ENCODE results near the gene GBA2.

The GBA2 gene

DNA sequence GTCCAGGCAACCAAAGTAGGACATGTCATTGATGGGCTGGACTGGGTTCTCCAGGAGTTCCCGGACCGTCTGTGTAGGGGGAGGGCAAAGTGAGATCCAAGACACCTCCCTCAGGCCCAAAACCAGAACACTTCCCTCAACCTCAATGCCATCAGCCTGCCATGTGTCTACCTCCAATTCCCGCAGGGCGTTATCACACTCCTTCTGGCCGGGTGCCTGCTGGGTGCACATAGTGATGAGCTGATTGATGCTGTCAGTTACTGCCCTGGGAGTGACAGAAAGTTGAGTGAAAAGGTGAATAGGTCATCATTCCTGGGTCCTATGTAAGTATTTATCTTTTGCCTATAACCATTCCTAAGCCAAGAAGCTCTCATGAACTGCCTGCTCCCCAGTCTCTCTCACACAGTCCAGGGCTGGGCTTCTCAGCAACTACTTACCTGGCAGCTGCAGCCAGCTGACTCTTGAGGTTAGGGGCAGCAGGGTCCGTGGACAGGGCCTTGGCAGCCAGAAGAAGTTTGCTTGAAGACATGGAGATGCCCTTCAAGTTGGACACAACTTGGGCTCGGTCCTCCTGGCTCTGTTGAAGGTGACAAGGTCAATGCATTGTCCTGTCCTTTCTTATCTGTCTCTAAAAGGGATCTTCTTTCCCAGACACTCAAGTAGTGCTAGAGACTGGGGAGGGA lies 38.1 kb downstream of the GBA2 start:
- H3K9me3 ChIP-seq (ENCODE audit: control extremely low read depth in 1 of 5, control insufficient read depth in 4 of 5, insufficient read depth in 2 of 5, low read depth in 1 of 5, low read length in 4 of 5) = no peaks in the 10 kb centered on the region
- no peak for DNase-seq
- WGBS (ENCODE audit: insufficient coverage) = 98% methylated on average over 4 of the region's 7 CpGs
- no peak overlapping the region for H3K27ac ChIP-seq (ENCODE audit: insufficient read depth in 1 of 2, low read depth in 1 of 2, low read length in 2 of 2, poor library complexity in 1 of 2, severe bottlenecking in 2 of 2)
- ChIA-PET CTCF (interaction anchor here (11.1 to 13.4 kb wide), 2 partner anchors 15 to 18 kb away, joined by 86 to 94 read pairs; partner anchors contain the start of genes CREB3 and TLN1), POLR2A (interaction anchor here (1.1 kb wide), 1 partner anchor 17 kb away, joined by 5 read pairs; no protein-coding TSS in a partner anchor)
- H3K4me1 ChIP-seq (ENCODE audit: control extremely low read depth in 1 of 4, control insufficient read depth in 4 of 4, insufficient read depth in 4 of 4, low read length in 3 of 4) = no peaks in the 10 kb centered on the region
- no peak overlapping the region for H3K4me3 ChIP-seq (ENCODE audit: control insufficient read depth in 1 of 7, extremely low read depth in 1 of 7, insufficient read depth in 4 of 7, low read depth in 2 of 7, low read length in 6 of 7)
- H3K36me3 ChIP-seq (ENCODE audit: control insufficient read depth in 4 of 4, insufficient read depth in 4 of 4, low read length in 3 of 4) = peaks cover 41 to 93% (median 78%) of the 10 kb centered on the region in 4 experiments
- H3K27me3 ChIP-seq (replicated peaks in 2 of 5; ENCODE audit: control insufficient read depth in 4 of 5, insufficient read depth in 5 of 5, low read length in 4 of 5) = no peaks in the 10 kb centered on the region

DNA sequence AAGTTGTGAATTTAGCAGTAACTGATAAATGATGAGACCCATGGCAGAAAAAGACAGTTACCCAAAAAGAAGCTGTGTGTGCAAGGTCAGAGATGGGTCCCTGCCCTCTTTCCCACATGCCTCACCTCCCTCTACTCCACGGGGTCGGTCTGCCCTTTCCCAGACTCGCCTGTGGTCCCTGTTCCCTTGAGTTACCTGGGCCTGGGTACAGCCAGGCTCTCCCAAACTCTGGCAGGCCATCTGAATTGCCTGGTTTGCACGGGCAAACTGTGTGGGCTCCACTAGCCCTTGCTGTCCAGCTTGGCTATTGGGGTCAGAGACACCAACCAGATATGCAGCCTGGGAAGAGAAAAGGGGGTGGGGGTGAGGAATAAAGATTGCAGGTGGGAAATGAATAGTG lies 40.9 kb downstream of the GBA2 start:
- no peaks in the 10 kb centered on the region for H3K27me3 ChIP-seq (replicated peaks in 2 of 5; ENCODE audit: control insufficient read depth in 4 of 5, insufficient read depth in 5 of 5, low read length in 4 of 5)
- H3K4me3 ChIP-seq (ENCODE audit: control insufficient read depth in 1 of 7, extremely low read depth in 1 of 7, insufficient read depth in 4 of 7, low read depth in 2 of 7, low read length in 6 of 7) = no peak overlapping the region
- H3K9me3 ChIP-seq (ENCODE audit: control extremely low read depth in 1 of 5, control insufficient read depth in 4 of 5, insufficient read depth in 2 of 5, low read depth in 1 of 5, low read length in 4 of 5) = no peaks in the 10 kb centered on the region
- no peak for DNase-seq
- ChIA-PET POLR2A (interaction anchor here (0.5 to 0.9 kb wide), 3 partner anchors 9 to 626 kb away, joined by 3 read pairs; no protein-coding TSS in a partner anchor), CTCF (interaction anchor here (1.0 to 5.8 kb wide), 3 partner anchors 11 to 105 kb away, joined by 3 to 37 read pairs (median 23); no protein-coding TSS in a partner anchor)
- WGBS (ENCODE audit: insufficient coverage) = 100% methylated on average over 4 of the region's 4 CpGs
- H3K4me1 ChIP-seq (ENCODE audit: control extremely low read depth in 1 of 4, control insufficient read depth in 4 of 4, insufficient read depth in 4 of 4, low read length in 3 of 4) = no peaks in the 10 kb centered on the region
- H3K36me3 ChIP-seq (ENCODE audit: control insufficient read depth in 4 of 4, insufficient read depth in 4 of 4, low read length in 3 of 4) = peaks cover 37 to 94% (median 86%) of the 10 kb centered on the region in 4 experiments
- no peak overlapping the region for H3K27ac ChIP-seq (ENCODE audit: insufficient read depth in 1 of 2, low read depth in 1 of 2, low read length in 2 of 2, poor library complexity in 1 of 2, severe bottlenecking in 2 of 2)

DNA sequence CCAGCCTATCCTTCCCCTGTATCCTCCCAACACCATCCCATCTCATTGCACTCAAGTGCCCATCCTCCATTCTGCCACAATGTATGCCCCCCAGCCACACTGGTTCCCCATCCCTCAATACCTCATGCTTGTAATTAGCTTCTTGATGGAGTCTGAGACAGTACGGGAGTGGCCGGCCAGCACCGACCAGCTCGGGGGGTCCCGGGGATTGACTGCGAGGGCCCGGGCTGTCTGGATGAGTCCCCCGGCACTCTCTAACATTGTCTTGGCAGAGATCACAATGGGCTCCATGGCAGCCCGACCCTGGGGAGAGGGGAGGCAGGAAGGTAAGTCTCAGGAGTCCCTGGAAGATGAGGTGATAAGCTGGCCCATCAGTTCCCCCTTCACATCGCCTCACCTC lies 42.1 kb downstream of the GBA2 start:
- peaks cover 37 to 93% (median 86%) of the 10 kb centered on the region in 4 experiments for H3K36me3 ChIP-seq (ENCODE audit: control insufficient read depth in 4 of 4, insufficient read depth in 4 of 4, low read length in 3 of 4)
- H3K27ac ChIP-seq (ENCODE audit: insufficient read depth in 1 of 2, low read depth in 1 of 2, low read length in 2 of 2, poor library complexity in 1 of 2, severe bottlenecking in 2 of 2) = no peak overlapping the region
- H3K4me1 ChIP-seq (ENCODE audit: control extremely low read depth in 1 of 4, control insufficient read depth in 4 of 4, insufficient read depth in 4 of 4, low read length in 3 of 4) = no peaks in the 10 kb centered on the region
- no peaks in the 10 kb centered on the region for H3K9me3 ChIP-seq (ENCODE audit: control extremely low read depth in 1 of 5, control insufficient read depth in 4 of 5, insufficient read depth in 2 of 5, low read depth in 1 of 5, low read length in 4 of 5)
- no peaks in the 10 kb centered on the region for H3K27me3 ChIP-seq (replicated peaks in 2 of 5; ENCODE audit: control insufficient read depth in 4 of 5, insufficient read depth in 5 of 5, low read length in 4 of 5)
- 100% methylated on average over 7 of the region's 10 CpGs for WGBS (ENCODE audit: insufficient coverage)
- no peak overlapping the region for H3K4me3 ChIP-seq (ENCODE audit: control insufficient read depth in 1 of 7, extremely low read depth in 1 of 7, insufficient read depth in 4 of 7, low read depth in 2 of 7, low read length in 6 of 7)
- DNase-seq = no peak
- ChIA-PET POLR2A (no interaction called here), CTCF (interaction anchor here (0.8 to 5.8 kb wide), 6 partner anchors 8 to 106 kb away, joined by 3 to 37 read pairs (median 7); no protein-coding TSS in a partner anchor)

DNA sequence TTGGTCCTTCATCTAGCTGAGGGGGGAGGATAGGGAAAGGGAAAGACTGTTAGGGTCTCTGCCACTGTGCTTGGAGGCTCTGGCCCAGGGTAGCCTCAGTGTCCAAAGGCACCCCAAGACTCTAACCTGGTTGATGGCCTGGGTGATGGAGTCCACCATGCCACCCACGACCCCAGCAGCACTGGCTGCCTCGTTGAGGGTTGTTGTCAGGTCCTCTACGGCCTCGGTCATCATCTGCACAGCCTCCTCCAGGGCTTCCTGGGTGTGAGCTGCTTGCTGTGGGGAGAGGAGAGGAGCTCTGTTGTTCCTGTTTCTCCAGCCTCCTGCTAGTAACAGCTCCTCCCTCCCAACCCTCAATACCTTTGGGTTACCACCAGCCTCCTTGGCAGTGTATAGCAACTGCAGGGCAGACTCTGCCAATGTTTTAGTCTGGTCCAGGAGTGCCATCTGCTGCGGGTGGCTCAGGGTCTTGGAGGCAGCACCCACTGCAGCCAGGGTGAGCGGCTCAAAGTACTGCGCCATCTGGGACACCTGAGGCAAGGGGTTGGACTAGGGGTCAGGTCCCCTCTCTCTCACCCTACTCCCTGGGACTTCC lies 43.1 kb downstream of the GBA2 start:
- Histone ChIP-seq H3K27ac (ENCODE audit: insufficient read depth in 1 of 2, low read depth in 1 of 2, low read length in 2 of 2, poor library complexity in 1 of 2, severe bottlenecking in 2 of 2) (no peak overlapping the region), H3K9me3 (ENCODE audit: control extremely low read depth in 1 of 5, control insufficient read depth in 4 of 5, insufficient read depth in 2 of 5, low read depth in 1 of 5, low read length in 4 of 5) (no peaks in the 10 kb centered on the region), H3K4me3 (ENCODE audit: control insufficient read depth in 1 of 7, extremely low read depth in 1 of 7, insufficient read depth in 4 of 7, low read depth in 2 of 7, low read length in 6 of 7) (no peak overlapping the region), H3K4me1 (ENCODE audit: control extremely low read depth in 1 of 4, control insufficient read depth in 4 of 4, insufficient read depth in 4 of 4, low read length in 3 of 4) (no peaks in the 10 kb centered on the region), H3K36me3 (ENCODE audit: control insufficient read depth in 4 of 4, insufficient read depth in 4 of 4, low read length in 3 of 4) (peaks cover 39 to 93% (median 85%) of the 10 kb centered on the region in 4 experiments), H3K27me3 (replicated peaks in 2 of 5; ENCODE audit: control insufficient read depth in 4 of 5, insufficient read depth in 5 of 5, low read length in 4 of 5) (no peaks in the 10 kb centered on the region)
- ChIA-PET POLR2A (no interaction called here), CTCF (interaction anchor here (0.8 to 5.8 kb wide), 8 partner anchors 9 to 198 kb away, joined by 3 to 37 read pairs (median 4); partner anchors contain the start of gene ARHGEF39)
- no peak for DNase-seq
- 100% methylated on average over 2 of the region's 7 CpGs for WGBS (ENCODE audit: insufficient coverage)

- POLR2A ChIA-PET = no interaction called here
- Histone ChIP-seq H3K4me3 (ENCODE audit: control insufficient read depth in 1 of 7, extremely low read depth in 1 of 7, insufficient read depth in 4 of 7, low read depth in 2 of 7, low read length in 6 of 7) (no peak overlapping the region), H3K36me3 (ENCODE audit: control insufficient read depth in 4 of 4, insufficient read depth in 4 of 4, low read length in 3 of 4) (peaks cover 40 to 93% (median 85%) of the 10 kb centered on the region in 4 experiments), H3K4me1 (ENCODE audit: control extremely low read depth in 1 of 4, control insufficient read depth in 4 of 4, insufficient read depth in 4 of 4, low read length in 3 of 4) (no peaks in the 10 kb centered on the region), H3K9me3 (ENCODE audit: control extremely low read depth in 1 of 5, control insufficient read depth in 4 of 5, insufficient read depth in 2 of 5, low read depth in 1 of 5, low read length in 4 of 5) (no peaks in the 10 kb centered on the region), H3K27me3 (replicated peaks in 2 of 5; ENCODE audit: control insufficient read depth in 4 of 5, insufficient read depth in 5 of 5, low read length in 4 of 5) (no peaks in the 10 kb centered on the region), H3K27ac (ENCODE audit: insufficient read depth in 1 of 2, low read depth in 1 of 2, low read length in 2 of 2, poor library complexity in 1 of 2, severe bottlenecking in 2 of 2) (no peak overlapping the region)
- WGBS (ENCODE audit: insufficient coverage) = 96% methylated on average over 7 of the region's 8 CpGs
- CTCF ChIA-PET = interaction anchor here (0.8 to 5.8 kb wide), 8 partner anchors 9 to 198 kb away, joined by 3 to 37 read pairs (median 4); partner anchors contain the start of gene ARHGEF39
- DNase-seq = no peak
Measured at GRCh38 chr9:35705372-35705771, 43.7 kb downstream of the GBA2 start.

- DNase-seq = no peak
- 98% methylated on average over 26 of the region's 26 CpGs for WGBS (ENCODE audit: insufficient coverage)
- ChIA-PET POLR2A (no interaction called here), CTCF (interaction anchor here (0.9 to 5.8 kb wide), 5 partner anchors 7 to 90 kb away, joined by 3 to 37 read pairs (median 3); no protein-coding TSS in a partner anchor)
- no peak overlapping the region for H3K4me3 ChIP-seq (ENCODE audit: control insufficient read depth in 1 of 7, extremely low read depth in 1 of 7, insufficient read depth in 4 of 7, low read depth in 2 of 7, low read length in 6 of 7)
- peaks cover 50 to 98% (median 92%) of the 10 kb centered on the region in 4 experiments for H3K36me3 ChIP-seq (ENCODE audit: control insufficient read depth in 4 of 4, insufficient read depth in 4 of 4, low read length in 3 of 4)
- no peak overlapping the region for H3K27ac ChIP-seq (ENCODE audit: insufficient read depth in 1 of 2, low read depth in 1 of 2, low read length in 2 of 2, poor library complexity in 1 of 2, severe bottlenecking in 2 of 2)
- no peaks in the 10 kb centered on the region for H3K27me3 ChIP-seq (replicated peaks in 2 of 5; ENCODE audit: control insufficient read depth in 4 of 5, insufficient read depth in 5 of 5, low read length in 4 of 5)
- H3K9me3 ChIP-seq (ENCODE audit: control extremely low read depth in 1 of 5, control insufficient read depth in 4 of 5, insufficient read depth in 2 of 5, low read depth in 1 of 5, low read length in 4 of 5) = no peaks in the 10 kb centered on the region
- H3K4me1 ChIP-seq (ENCODE audit: control extremely low read depth in 1 of 4, control insufficient read depth in 4 of 4, insufficient read depth in 4 of 4, low read length in 3 of 4) = no peaks in the 10 kb centered on the region
Measured at GRCh38 chr9:35703906-35704672, 44.9 kb downstream of the GBA2 start.

Data from common myeloid progenitor, CD34-positive (primary cell).